Right ventricle myocardium inferior (tissue), 1 donor: ENCODE measurements around the gene DAAM1. TPM values are rescaled to one million over a fixed set of nuclear protein-coding genes. Genes with fewer than 3 reads are reported as not detected.

ENCODE experiments used
- ATAC-seq: fragments of 200-7000 bp; cut with Tn5 transposase; one replicate; pipeline ENCODE4 v1.9.1; 2020; ENCODE audit warnings: mild to moderate bottlenecking, moderate library complexity
- DNase-seq: peaks from one replicate; pipeline ENCODE4 v3.0.0; 2021; ENCODE audit errors: missing footprints
- intact Hi-C: fragments of 100-400 bp; cut with DNase I; formaldehyde crosslinking; loops from one replicate; pipeline ENCODE4 v1.11.0; 2022
- total RNA-seq: library from RNA; stranded (reverse); fragmentation: NEBNext Ultra II Directional; extraction: Animal tissue kit (Norgen Biotek cat#: 25700); gene quantifications from one replicate; pipeline ENCODE4 v1.2.1, GENCODE V29; 2021
- donor health status: DM: no; HTN: yes; CAD: no; lungs with severe emphysema.

The DAAM1 gene
- total RNA-seq, 1 donor from 2014 or later, result 120 TPM

DNA sequence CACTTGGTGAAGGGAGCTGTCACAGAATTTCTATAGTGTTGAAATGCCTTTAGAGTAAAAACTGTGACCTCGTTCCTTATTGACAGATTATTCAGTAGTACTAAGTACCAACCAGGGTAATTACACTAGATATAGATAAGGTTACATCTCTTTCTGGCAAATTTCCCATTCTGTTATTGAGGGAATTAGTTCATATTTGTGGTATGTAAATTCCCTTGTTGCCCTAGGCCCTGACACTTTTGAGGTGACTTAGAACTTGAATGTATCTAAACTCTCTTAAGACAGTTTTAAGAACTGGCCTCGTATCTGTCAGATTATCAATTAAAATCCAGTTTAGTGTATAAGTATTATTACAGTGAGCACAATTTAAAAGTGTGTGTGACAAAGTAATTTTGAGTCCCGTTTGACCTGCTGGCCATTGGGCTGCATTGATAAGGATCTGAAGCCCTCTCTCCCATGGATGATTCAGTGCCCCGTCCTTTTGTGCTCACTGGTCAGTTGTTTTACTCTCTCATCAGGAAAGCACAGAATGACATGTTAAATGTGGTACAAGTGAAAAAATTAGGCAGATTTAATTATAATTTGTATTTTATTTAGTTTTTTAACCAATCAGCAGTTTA is 153.5 kb downstream of the DAAM1 start:
- DNase-seq, result no peak
- intact Hi-C loops, result no loop called here
- no peak for ATAC-seq

DNA sequence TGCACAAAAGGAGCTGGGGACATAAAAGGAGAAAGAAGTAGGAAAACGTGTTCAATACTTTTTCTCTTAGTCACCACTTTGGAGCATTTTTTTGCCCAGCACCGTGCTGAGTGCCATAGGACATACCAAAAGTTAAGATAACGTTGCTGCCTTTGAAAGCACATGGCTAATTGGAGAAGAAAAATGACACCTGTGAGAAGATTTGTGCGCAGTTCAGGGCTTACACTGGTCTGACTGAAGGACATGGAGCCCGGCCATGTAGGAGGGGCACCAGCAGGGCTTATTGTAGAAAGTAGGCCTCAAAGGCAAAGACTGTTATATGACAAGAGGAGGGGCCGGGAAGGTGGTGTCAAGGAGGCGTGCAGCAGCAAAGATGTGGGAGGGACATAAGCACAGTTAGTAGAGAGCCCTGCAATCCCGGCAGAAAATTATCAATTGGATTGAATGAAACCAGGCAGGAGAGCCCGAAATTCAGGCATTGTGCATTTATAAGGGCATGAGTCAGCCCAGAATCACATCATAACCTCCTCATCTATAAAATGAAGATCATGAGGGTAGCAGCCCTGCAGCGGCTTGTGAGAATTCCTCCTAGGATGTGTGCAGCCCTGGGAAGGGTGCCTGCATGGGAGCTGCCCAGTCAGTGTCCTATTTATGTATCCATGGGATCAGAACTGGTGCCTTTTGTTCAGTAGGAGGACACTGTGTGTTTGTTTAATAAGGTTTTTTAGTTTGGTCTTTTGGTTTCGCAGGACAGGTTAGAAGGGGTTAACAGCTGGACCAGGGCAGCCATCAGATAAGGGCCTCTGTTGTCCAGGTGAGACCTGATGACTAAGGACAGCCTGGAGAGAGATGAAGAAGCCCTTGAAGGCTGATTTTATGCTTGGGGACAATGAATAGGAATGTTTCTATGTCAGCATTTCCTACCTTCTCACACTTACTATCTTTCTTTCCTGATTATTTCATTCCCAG is 154.3 kb downstream of the DAAM1 start:
- intact Hi-C loops, result no loop called here
- DNase-seq (peak; percentile 70), ATAC-seq (peak; percentile 83)

DNA sequence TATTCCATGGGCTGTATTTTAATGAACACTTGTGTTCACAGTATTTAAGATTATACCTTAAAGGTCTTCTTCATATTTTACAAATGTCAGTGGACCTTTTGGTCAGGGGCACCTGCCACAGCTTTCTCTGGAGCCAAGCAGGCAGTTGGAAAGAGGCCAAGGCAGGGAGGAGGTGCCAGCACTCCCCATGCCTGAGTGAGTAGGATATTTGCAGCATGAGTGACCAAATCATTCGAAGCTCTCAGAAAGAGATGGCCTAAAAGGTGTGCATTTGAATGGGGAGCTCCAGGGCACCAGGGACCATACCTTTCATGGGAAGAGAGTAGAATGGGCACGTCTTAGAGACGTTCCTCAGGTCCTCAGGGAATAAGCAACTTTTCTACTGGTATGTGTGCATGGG is 155.1 kb downstream of the DAAM1 start:
- DNase-seq (no peak), ATAC-seq (peak; percentile 56)
- intact Hi-C loops, result no loop called here

DNA sequence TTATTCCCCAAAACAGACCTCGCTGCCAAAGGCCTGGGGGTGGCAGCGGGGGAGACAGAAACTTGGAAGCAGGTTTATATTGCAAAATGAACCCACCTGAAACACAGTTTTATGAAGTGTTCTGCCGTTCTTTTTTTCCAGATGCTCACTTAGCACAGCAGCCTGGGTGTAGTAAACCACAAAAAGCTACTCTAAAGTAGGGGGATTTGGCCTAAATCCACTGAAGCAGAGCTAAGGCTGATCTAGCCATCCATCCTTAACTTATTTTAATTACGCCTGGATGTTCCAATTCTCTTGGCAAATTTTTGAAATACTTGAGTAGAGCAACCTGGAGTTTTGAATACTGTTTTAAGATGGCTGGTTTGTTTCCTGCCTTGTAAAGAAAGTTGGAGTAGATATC is 155.5 kb downstream of the DAAM1 start:
- intact Hi-C loops, result no loop called here
- DNase-seq (no peak), ATAC-seq (no peak)

DNA sequence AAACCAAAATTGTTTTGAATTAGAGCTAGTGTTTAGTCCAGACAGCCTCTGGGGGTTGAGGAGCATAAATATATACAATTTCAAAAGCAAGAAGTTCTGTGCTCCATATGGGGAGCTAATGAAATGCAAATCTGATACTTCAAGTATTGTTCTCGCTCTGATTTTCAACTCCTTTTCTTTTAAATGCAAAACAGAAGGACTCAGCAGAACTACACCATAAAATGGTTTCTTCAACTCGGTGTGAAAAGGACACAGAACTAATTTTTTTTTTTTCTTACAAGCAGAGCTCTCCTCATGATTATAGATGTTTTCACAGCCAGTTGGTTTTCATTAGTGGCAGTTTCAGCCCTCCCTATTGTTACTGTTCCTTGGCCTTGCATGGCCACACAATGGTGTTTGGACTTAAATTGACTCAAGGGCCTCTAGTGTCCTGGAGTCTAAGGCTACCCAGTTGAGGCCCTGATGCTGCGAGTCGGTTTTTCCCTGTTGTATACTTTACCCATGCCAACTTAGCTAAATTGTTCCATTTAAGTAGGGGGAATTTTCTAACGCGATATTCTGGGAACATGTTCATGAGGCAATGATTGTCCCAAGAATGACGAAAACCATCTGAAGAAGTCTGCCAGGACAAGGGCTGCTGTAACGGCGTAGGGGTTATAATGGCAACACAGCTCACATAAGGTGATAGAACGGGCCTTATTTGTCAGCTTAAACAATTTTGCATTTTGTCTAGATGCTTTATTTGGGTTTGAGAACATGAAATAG is 156.4 kb downstream of the DAAM1 start:
- ATAC-seq (no peak), DNase-seq (no peak)
- intact Hi-C loops, result no loop called here

DNA sequence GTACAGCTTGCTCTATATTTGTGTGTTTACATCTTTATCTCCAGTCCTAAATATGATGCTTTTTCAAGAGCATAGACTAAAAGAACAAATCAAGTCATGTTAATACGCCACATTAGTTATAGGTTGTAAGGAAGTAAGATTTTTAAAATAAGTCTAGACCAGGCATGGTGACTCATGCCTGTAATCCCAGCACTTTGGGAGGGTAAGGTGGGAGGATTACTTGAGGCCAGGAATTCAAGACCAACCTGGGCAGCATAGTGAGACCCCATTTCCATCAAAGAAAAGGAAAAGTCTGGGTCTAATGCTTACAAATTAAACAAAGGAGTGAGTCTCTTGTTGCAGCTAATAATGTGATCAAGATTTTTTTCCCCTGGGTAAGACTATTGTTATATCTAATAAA is 157.9 kb downstream of the DAAM1 start:
- intact Hi-C loops, result no loop called here
- DNase-seq, result no peak
- ATAC-seq, result no peak

DNA sequence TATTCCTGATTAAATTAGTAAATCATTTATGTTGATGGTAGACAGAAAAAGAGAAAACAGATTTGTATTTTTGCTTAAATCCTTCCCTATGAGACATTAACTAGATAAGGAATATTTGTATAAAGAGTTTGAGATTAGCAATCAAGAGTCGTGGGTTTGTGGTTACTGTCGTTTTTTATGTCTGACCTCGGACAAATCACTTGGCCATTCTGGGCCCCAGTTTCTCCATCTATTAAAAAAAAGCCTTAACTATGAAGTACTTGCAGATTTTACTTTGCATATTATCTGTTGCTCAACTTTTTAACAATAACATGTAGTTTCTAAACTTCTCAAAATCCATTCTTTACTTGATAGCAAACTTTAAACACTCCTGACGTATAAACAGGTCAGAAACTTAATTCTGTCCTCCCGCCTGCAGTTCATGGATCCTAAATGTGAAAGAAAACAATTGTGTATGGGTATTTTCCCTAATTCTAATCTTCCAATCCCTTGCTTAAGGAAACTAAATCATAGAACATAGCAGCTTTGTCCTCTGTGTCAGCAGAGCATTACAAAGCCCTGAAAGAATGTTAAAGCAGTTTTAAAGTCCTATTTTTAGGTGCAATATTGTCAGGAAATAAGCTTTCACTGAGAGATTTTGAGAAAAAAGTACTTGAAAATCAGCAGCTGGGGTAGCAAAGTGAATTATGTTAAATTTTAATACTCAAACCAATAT is 158.5 kb downstream of the DAAM1 start:
- intact Hi-C loops, result no loop called here
- ATAC-seq, result no peak
- no peak for DNase-seq

DNA sequence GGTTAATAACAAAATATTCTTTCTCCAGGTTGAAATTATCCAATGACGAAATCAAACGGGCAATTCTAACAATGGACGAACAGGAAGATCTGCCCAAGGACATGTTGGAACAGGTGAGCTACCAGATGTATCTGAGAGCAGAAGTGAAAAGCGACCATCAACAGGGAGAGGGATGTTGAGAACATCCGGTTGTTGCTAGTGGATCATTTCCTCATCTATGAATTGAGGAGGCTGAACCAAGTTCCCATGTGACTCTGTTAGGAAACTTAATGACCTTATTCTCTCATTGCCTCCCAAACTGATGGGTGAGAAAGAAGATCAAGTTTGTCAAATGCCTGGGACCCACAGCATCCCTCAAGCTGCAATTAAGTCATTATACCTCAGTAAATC is 159.0 kb downstream of the DAAM1 start:
- intact Hi-C loops, result no loop called here
- ATAC-seq (no peak), DNase-seq (no peak)

DNA sequence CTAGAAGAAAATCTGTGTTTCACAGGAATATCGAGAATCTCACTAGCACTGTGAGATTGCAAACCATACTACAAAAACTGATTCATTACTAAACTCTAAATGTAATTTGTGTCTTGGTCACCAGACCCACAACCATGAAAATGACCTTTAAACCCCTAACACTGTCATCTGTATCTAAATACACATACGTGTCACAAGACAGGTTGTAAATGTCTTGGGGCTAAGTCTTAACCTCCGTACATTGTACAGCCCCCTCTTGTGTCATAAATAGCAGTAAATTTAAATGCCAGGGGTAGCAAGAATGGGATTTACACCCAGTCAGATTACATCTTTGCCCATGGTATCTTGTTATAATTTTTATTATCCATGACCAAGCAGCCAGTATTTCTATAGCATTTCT is 159.4 kb downstream of the DAAM1 start:
- DNase-seq, result no peak
- no peak for ATAC-seq
- intact Hi-C loops, result no loop called here

DNA sequence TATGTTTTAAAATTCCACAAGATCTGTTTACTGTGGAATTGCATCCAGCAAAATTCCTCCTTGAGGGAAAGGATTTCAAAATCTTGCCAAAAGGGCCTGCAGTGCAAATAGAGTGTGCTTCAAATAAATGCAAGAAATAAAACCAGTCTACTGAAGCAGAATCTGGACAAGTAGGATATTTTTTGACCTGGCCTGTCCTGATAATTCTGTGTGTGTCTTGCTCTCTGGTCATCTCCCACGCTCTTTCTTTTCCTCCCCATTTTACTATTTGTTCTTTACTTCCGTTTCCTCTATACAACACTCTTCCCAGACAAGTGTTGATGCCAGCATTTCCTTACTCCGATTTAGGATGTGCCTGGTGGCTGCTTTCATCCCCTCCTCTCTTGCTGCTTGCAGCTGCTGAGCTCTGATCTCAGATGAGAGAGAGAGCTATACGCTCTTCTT is 160.8 kb downstream of the DAAM1 start:
- no peak for DNase-seq
- intact Hi-C loops, result no loop called here
- ATAC-seq, result peak; percentile 17

DNA sequence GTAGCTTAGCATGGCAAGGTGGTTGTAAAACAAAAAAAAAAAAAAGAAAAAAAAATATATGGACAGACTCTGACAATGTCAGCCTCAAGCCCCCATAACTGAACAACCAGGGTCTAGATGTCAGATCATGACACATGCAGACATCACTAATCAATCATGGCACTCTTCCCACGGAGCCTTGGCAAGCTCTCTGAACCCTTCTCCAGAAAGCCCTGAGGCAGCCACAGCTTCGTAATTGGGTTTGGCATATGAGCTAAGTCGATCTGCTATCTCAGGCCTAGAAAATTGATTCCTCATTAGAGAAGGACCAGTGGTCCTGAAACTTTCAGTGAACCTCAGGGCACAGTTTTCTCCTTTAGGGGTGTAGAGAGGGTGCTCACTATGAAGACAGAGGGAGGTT is 164.5 kb downstream of the DAAM1 start:
- ATAC-seq, result no peak
- intact Hi-C loops, result no loop called here
- DNase-seq, result no peak

DNA sequence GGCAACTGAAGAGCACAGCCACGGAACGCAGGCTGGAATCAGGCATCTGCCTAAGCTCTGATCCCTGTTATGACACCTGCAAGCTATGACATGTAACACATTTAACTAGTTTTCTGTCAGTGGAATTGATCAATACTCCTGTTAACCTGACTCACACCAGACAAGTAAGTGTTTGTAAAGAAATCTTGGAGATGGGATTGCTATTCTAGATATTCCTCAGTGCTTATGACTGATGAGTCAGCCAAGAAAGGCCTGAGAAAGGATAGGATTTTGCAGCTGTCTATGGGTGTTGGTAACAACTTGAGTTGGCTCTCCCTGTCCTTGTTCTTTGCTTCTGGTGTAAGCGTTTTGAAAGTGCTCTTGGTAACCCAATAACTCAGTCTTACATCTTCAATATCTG is 166.2 kb downstream of the DAAM1 start:
- DNase-seq (no peak), ATAC-seq (no peak)
- intact Hi-C loops, result no loop called here

DNA sequence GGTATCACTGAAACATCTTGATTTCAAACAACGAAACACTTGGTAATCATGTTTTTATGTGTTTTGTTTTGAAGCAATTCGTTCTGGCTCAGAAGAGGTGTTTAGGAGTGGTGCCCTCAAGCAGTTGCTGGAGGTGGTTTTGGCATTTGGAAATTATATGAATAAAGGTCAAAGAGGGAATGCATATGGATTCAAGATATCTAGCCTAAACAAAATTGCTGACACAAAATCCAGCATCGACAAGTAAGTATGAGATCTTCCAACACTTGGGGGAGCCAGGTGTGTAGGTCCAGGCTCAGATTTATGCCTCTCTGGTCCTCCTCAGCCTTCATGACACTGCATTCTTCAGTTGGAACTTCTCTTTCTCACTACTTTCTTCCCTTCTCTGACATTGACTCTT is 166.6 kb downstream of the DAAM1 start:
- intact Hi-C loops, result no loop called here
- ATAC-seq (no peak), DNase-seq (no peak)

DNA sequence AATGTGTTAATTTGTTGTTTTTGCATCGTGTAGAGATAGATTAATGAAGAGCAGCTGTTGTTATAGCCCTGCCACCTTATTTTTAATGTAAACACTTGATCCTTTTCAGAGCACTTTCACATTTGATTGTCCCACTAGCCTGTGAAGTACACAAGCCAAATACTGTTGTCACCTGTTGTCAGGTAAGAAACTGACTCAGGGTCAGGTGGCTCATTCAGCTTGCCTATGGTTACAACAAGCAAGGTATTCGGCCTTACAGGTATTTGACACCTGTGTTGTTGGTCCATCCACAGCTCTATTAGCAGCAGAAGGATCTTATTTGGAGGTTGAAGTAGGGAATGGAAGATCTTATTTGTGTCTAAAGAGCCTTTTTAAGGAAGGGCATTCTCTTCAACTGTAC is 167.8 kb downstream of the DAAM1 start:
- DNase-seq (no peak), ATAC-seq (no peak)
- intact Hi-C loops, result no loop called here

DNA sequence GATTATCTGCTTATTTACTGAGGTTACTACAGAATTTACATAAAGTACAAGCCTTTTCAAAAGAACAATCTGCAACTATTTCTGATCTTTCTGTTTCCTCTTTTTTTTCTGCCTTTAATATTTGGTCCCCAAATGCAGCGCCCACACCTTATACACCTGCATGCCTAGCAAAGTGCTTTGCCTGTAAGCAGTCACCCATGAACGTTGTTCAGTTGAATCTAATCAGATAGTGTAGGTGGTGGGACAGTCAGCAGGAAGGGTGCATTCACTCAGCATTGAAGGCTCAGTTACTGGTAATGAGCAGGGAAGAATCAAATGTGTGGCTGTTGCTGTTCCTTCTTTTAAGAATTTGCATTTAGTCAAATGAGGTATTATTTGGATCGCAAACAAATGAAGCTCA is 168.3 kb downstream of the DAAM1 start:
- DNase-seq, result no peak
- ATAC-seq, result no peak
- intact Hi-C loops, result no loop called here

DNA sequence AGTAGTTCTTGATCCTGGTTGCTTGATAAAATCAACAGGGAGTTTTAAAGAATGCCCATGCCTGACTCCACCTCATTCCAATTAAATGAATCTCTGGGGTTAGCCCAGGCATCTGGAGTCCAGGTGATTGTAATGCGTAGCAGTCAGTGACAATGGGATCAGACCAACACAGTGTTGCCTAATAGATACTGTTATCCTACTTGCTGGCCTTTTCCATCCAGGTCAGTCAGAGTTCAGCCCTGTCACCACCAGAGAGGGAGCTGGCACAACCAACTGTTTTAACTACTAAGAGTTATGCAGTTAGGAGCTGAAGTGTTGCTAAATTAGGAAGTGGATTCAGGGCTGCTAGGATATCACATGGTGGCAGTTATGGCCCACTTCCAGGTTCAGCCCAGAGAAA is 169.6 kb downstream of the DAAM1 start:
- ATAC-seq (peak; percentile 93), DNase-seq (no peak)
- intact Hi-C loops, result loop anchor here (2.0 kb wide), 1 partner anchor 71 kb away; no protein-coding TSS in a partner anchor

DNA sequence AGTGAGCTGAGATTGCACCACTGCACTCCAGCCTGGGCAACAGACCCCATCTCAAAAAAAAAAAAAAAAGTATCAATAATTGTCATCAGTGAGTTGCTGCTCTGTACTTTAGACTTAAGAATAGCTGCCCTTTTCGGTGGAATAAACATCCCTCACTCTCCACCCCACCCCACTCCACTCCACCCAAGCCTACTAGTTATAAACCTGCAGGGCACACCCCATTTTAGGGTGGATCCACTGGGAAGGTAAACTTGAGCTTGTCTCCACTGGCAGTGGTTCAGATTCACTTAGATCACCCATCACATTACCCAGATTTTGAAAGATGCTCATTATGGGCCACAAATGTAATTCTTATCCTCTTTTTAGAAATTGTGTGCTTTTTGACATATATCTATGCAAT is 170.3 kb downstream of the DAAM1 start:
- ATAC-seq (no peak), DNase-seq (no peak)
- intact Hi-C loops, result loop anchor here (2.0 kb wide), 1 partner anchor 70 kb away; no protein-coding TSS in a partner anchor

DNA sequence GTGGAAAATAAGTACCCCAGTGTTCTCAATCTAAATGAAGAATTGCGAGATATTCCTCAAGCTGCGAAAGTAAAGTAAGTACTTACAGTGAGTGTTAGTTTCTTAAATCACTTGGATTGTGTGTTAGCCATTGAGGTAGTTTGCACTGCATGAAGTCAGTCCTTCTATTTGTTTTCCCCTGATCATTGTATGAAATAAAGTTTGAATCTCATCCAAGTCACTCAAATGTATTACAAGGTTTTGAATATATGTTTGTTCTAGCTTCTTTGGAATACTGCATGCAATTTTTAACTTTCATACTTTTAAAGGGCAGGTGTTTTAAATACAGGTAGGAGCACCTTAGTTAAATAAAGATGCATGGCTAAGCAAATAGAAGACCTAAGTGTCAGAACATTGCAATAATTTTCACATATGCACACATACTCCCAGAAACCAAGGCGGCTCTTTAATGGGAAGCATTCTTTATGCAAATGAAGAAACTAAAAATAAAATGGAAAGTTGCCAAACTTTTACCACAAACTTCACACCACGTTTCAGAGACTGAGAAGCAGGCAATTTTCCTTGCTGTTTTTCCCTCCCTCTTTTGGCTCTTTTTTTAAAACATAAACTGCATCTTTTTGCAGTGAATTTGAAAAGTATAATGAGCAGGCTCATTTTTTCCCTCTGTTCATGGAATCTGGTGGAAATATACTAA is 171.1 kb downstream of the DAAM1 start:
- DNase-seq (no peak), ATAC-seq (no peak)
- intact Hi-C loops, result loop anchor here (2.0 kb wide), 3 partner anchors 27 to 171 kb away; partner anchors contain the start of gene DAAM1
